HG03378 (cell line): ENCODE measurements around the gene DTD1.

ENCODE experiments used
- ATAC-seq: cut with Tn5 transposase; IDR thresholded peaks from one replicate; pipeline ENCODE4 v1.9.1; 2021; ENCODE audit warnings: mild to moderate bottlenecking, moderate library complexity; ENCODE audit not compliant: unreplicated experiment

Gene DTD1

GRCh38 chr20:18614244-18614643 lies 26.4 kb downstream of the DTD1 start:
- ATAC-seq = no peak

GRCh38 chr20:18615020-18615650 lies 27.3 kb downstream of the DTD1 start:
- ATAC-seq = no peak

GRCh38 chr20:18621004-18621403 lies 33.1 kb downstream of the DTD1 start:
- no peak for ATAC-seq

- ATAC-seq = no peak
Observed at GRCh38 chr20:18623156-18623910, 35.5 kb downstream of the DTD1 start.

- ATAC-seq = no peak
Observed at GRCh38 chr20:18624948-18625347, 37.1 kb downstream of the DTD1 start.

GRCh38 chr20:18625907-18626655 lies 38.2 kb downstream of the DTD1 start:
- ATAC-seq = no peak

- no peak for ATAC-seq
Observed at GRCh38 chr20:18628330-18628920, 40.6 kb downstream of the DTD1 start.

- peak; percentile 82 for ATAC-seq
Observed at GRCh38 chr20:18632196-18632789, 44.4 kb downstream of the DTD1 start.

- ATAC-seq = no peak
Observed at GRCh38 chr20:18633411-18633810, 45.6 kb downstream of the DTD1 start.

GRCh38 chr20:18634501-18634900 lies 46.6 kb downstream of the DTD1 start:
- ATAC-seq = no peak

- ATAC-seq = no peak
Observed at GRCh38 chr20:18635380-18635779, 47.5 kb downstream of the DTD1 start.

- no peak for ATAC-seq
Observed at GRCh38 chr20:18637224-18637623, 49.4 kb downstream of the DTD1 start.

- ATAC-seq = no peak
Observed at GRCh38 chr20:18638768-18639167, 50.9 kb downstream of the DTD1 start.

GRCh38 chr20:18639501-18639979 lies 51.7 kb downstream of the DTD1 start:
- ATAC-seq = no peak

GRCh38 chr20:18645196-18645745 lies 57.4 kb downstream of the DTD1 start:
- ATAC-seq = no peak

- no peak for ATAC-seq
Observed at GRCh38 chr20:18645851-18646250, 58.0 kb downstream of the DTD1 start.

- ATAC-seq = no peak
Observed at GRCh38 chr20:18647777-18648176, 59.9 kb downstream of the DTD1 start.

GRCh38 chr20:18650224-18650623 lies 62.4 kb downstream of the DTD1 start:
- no peak for ATAC-seq

GRCh38 chr20:18653736-18654447 lies 66.0 kb downstream of the DTD1 start:
- no peak for ATAC-seq

GRCh38 chr20:18654448-18654773 lies 66.6 kb downstream of the DTD1 start:
- ATAC-seq = no peak
